HG02938 (cell line): ENCODE measurements around the gene FBRSL1.

Experiments
- ATAC-seq: cut with Tn5 transposase; IDR thresholded peaks from one replicate; pipeline ENCODE4 v1.9.1; 2021; ENCODE audit warnings: mild to moderate bottlenecking, moderate library complexity; ENCODE audit not compliant: unreplicated experiment

Gene FBRSL1

DNA sequence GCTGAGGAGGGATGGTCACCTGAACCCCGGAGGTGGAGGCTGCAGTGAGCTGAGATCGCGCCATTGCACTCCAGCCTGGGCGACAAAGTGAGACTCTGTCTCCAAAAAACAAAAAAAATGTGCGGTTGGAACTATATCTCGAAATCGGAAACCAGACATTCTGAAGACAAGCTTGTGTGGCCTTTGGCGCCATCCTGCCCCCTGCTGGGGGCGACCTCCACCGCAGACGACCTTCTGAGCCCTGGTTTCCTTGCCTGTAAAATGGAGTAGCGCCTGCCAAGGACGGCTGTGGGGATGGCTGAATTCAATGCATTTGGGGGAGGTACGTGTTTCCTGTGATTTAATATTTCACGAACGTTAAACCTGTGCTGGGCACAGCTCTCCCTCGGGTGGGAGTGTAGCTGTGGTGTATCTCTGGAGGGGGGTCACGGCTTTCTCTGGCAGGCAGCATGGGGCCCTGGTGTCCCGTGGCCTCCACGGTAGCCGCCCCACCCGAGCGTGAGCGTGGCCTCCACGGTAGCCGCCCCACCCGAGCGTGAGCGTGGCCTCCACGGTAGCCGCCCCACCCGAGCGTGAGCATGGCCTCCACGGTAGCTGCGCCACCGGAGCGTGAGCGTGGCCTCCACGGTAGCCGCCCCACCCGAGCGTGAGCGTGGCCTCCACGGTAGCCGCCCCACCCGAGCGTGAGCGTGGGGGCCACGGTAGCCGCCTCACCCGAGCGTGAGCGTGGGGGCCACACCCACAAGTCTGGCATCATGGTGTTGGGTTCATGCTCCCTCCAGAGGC lies 65.1 kb downstream of the FBRSL1 start:
- ATAC-seq, result no peak

- no peak for ATAC-seq
Measured at GRCh38 chr12:132555686-132556085, 65.7 kb downstream of the FBRSL1 start.

DNA sequence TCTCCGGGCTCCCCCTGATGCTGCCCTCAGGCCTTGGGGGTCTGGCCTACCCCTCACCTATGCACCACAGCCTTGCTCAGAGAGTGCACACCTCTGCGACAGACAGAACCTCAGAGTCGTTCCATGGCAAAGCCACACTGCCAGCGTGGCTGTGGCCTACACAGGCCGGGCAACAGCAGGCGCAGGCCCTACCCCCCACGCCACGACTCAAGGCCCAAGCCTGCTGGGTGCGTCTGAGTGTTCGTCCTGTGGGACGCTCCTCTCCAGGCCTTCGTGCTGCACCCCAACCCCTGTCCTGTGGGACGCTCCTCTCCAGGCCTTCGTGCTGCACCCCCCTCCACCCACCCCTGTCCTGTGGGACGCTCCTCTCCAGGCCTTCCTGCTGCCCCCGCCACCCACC lies 66.3 kb downstream of the FBRSL1 start:
- ATAC-seq, result no peak

GRCh38 chr12:132556801-132557200 lies 66.8 kb downstream of the FBRSL1 start:
- no peak for ATAC-seq

GRCh38 chr12:132557291-132558015 lies 67.5 kb downstream of the FBRSL1 start:
- ATAC-seq, result no peak

DNA sequence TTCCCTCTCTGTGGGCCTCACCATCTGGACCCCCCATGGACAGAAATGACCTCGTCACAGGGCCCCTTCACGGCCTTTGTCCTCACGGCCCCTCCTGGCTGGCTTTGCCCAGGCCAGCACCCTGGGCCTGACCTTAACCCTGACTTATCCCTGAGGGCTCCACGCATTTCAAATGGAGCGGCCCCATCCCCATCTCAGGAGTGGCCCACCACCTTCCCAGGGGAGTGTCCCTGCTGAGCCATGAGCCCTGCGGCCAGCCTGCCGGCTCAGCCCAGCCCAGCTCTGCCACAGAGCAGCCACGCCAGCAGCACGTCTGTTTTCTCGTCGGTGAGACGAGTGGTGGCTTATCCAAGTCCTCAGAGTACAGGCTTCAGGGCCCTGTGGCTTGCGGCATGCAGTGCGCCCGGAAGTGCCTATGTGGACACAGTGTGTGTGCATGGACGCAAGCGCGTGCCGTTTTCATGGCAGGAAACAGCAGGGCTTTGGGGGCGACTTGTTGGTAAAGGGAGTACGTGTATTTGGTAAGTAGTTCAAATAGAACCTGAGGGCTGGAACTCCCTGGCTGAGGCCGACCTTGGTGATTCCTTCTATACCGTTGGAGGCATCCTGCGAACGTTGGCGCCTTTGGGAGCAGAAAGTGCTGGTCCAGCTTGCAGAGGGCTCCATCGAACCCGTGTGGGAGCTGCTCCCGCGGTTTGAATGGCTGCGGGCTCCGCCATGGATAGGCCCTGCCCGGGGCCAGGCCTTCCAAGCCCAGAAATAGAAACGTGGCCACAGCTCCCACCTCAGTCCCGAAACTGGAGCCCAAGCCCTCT lies 68.3 kb downstream of the FBRSL1 start:
- ATAC-seq, result no peak

GRCh38 chr12:132558861-132559623 lies 69.1 kb downstream of the FBRSL1 start:
- no peak for ATAC-seq

GRCh38 chr12:132559652-132560363 lies 69.9 kb downstream of the FBRSL1 start:
- no peak for ATAC-seq

DNA sequence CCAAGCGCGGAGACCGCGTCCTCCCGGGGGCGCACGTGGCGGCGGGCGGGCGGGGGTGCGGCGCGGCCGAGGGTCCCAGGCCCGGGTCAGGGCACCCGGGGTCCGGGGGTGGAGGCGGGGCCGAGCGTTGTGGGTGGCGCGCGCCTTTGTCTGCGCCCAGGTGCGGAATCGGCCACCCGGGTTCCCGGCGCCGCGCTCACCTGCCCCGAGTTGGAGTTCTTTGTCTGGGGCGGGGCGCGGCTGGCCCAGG lies 70.3 kb downstream of the FBRSL1 start:
- no peak for ATAC-seq

- ATAC-seq, result no peak
Measured at GRCh38 chr12:132560614-132561426, 70.9 kb downstream of the FBRSL1 start.
